Measurements from ENCODE around the gene PANK4. TPM values are rescaled to one million over a fixed set of nuclear protein-coding genes. Genes with fewer than 3 reads are reported as not detected.

Gene PANK4
- total RNA-seq, 1 experiment from 2014 or later = 20.5 TPM

DNA sequence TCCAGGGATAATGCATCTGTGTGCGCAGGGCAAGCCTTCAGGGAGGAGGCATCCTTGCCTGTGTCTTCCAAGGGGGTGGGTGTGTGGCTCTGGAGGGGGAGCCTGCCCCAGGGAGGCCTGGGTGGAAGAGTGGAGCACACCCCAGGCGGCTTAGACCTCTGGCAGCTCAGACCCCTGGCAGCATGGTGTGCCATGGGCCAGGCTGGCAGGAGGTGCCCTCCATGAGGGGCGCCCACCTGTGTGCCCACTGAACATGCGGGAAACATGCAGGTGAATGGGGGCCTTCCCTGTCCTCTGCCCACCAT, 1.1 kb upstream of the PANK4 start:
- Histone ChIP-seq H3K4me3 (no peak overlapping the region), H3K27ac (no peak overlapping the region), H3F3A (ENCODE audit: insufficient read depth, low read depth) (peaks cover 6% of the 10 kb centered on the region; the same call in 1 of the 2 replicates), H3K79me2 (ENCODE audit: low read depth) (peaks cover 35% of the 10 kb centered on the region), H3K9me2 (ENCODE audit: insufficient read depth) (no peaks in the 10 kb centered on the region), H2AFZ (no peak overlapping the region), H3K9me3 (ENCODE audit: insufficient read depth, low read depth) (no peaks in the 10 kb centered on the region), H3K27me3 (ENCODE audit: insufficient read depth, low read depth) (peaks cover 21% of the 10 kb centered on the region), H3K4me2 (no peak overlapping the region), H4K20me1 (ENCODE audit: insufficient read depth) (peaks cover 26% of the 10 kb centered on the region), H3K4me1 (replicated peaks; ENCODE audit: insufficient read depth) (peaks cover 18% of the 10 kb centered on the region), H3K36me3 (ENCODE audit: low read depth) (no peaks in the 10 kb centered on the region)
- intact Hi-C loops (cut with micrococcal nuclease; ENCODE audit: unreplicated experiment) = loop anchor here (1.0 to 5.0 kb wide), 3 partner anchors 8 to 115 kb away; partner anchors contain the start of genes PEX10 and PRXL2B
- BruUV-seq (replicated peaks) = no TSS peak
- TF ChIP-seq, protein P1, sequence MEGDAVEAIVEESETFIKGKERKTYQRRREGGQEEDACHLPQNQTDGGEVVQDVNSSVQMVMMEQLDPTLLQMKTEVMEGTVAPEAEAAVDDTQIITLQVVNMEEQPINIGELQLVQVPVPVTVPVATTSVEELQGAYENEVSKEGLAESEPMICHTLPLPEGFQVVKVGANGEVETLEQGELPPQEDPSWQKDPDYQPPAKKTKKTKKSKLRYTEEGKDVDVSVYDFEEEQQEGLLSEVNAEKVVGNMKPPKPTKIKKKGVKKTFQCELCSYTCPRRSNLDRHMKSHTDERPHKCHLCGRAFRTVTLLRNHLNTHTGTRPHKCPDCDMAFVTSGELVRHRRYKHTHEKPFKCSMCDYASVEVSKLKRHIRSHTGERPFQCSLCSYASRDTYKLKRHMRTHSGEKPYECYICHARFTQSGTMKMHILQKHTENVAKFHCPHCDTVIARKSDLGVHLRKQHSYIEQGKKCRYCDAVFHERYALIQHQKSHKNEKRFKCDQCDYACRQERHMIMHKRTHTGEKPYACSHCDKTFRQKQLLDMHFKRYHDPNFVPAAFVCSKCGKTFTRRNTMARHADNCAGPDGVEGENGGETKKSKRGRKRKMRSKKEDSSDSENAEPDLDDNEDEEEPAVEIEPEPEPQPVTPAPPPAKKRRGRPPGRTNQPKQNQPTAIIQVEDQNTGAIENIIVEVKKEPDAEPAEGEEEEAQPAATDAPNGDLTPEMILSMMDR (conservative IDR thresholded peaks at IDR 0.05) = no peak
- TF ChIP-seq EZH2 (IDR thresholded peaks at IDR 0.05; ENCODE audit: low read depth) = no peak
- CTCF ChIA-PET = no interaction called here
- no peak for DNase-seq
- POLR2A ChIA-PET (ENCODE audit: unreplicated experiment) = no interaction called here

DNA sequence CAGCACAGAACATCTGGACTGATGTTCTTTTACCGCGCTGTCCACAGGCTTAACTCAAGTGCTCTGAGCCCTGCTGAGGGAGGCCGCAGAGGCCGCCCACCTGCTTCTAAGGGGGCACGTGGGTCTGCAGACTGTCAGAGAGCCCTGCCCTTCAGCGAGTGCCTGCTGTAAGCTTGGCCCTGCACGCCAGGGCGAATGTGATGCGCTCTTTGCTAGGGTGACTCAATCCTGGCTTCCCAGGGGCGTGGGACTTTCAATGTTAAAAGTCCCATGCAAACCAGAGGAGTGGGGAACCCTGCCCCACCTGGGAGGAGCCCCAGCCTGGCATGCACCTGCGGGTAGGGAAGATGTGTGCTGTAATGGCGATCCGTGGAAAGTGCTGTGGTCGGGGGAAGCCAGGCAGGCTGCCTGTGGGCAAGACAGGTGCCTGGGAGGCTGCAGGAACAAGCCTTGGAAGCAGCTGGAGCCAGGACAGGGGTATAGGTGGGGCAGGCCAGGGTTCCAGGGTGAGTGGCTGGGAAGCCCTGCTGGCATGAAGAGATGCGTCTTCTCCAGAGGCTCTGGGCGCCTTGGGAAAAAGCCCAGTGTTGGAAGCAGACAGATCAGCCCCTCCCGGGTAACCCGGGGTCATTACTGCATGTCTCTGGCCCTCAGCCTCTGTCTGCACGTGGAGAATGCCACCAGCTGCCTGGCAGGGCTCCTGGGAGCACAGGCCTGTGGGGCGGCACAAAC, 594 bp upstream of the PANK4 start:
- TF ChIP-seq, protein P1 (conservative IDR thresholded peaks at IDR 0.05) = no peak
- no peak for TF ChIP-seq EZH2 (IDR thresholded peaks at IDR 0.05; ENCODE audit: low read depth)
- peaks cover 18% of the 10 kb centered on the region for H3K4me1 ChIP-seq (replicated peaks; ENCODE audit: insufficient read depth)
- peak overlapping the region; percentile 96 for H3K4me3 ChIP-seq
- peaks cover 38% of the 10 kb centered on the region for H3K79me2 ChIP-seq (ENCODE audit: low read depth)
- intact Hi-C loops (cut with micrococcal nuclease; ENCODE audit: unreplicated experiment) = loop anchor here (1.0 to 5.0 kb wide), 4 partner anchors 8 to 115 kb away; partner anchors contain the start of genes PEX10 and PRXL2B
- ChIA-PET CTCF (no interaction called here), POLR2A (ENCODE audit: unreplicated experiment) (interaction anchor here (0.6 to 1.2 kb wide), 3 partner anchors 19 to 392 kb away, joined by 3 to 6 read pairs (median 5); no protein-coding TSS in a partner anchor)
- peak overlapping the region; percentile 94 for H3K4me2 ChIP-seq
- H2AFZ ChIP-seq = peak overlapping the region; percentile 40; the same call in 1 of the 2 replicates
- H3K36me3 ChIP-seq (ENCODE audit: low read depth) = no peaks in the 10 kb centered on the region
- H3F3A ChIP-seq (ENCODE audit: insufficient read depth, low read depth) = peaks cover 6% of the 10 kb centered on the region; the same call in 1 of the 2 replicates
- H4K20me1 ChIP-seq (ENCODE audit: insufficient read depth) = peaks cover 26% of the 10 kb centered on the region
- no peaks in the 10 kb centered on the region for H3K9me3 ChIP-seq (ENCODE audit: insufficient read depth, low read depth)
- H3K27ac ChIP-seq = no peak overlapping the region
- no peaks in the 10 kb centered on the region for H3K9me2 ChIP-seq (ENCODE audit: insufficient read depth)
- no TSS peak for BruUV-seq (replicated peaks)
- peak; percentile 46 to 61 for DNase-seq
- peaks cover 21% of the 10 kb centered on the region for H3K27me3 ChIP-seq (ENCODE audit: insufficient read depth, low read depth)

DNA sequence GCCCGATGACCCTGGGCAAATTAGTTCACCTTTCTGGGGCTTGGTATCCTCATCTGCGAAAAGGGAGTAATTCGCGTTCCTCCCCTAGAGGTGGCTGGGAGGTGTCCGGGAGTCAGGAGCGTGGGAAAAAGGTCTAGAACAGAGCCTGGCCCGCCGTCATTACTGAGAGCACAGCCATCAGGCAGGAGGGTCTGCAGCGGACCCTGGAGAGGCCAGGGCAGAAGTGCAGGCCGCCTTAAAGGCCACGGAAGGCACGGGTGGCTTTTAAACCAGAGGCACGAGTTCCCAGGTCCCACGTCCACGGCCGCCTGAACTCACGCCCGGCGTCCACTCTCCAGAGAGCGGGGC, 850 bp downstream of the PANK4 start:
- DNase-seq = no peak
- intact Hi-C loops (cut with micrococcal nuclease; ENCODE audit: unreplicated experiment) = loop anchor here (5.0 kb wide), 1 partner anchor 113 kb away; the partner anchor contains the start of gene PEX10
- CTCF ChIA-PET = no interaction called here
- H3F3A ChIP-seq (ENCODE audit: insufficient read depth, low read depth) = peaks cover 6% of the 10 kb centered on the region; the same call in 1 of the 2 replicates
- BruUV-seq (replicated peaks) = no TSS peak
- no peaks in the 10 kb centered on the region for H3K9me3 ChIP-seq (ENCODE audit: insufficient read depth, low read depth)
- H4K20me1 ChIP-seq (ENCODE audit: insufficient read depth) = peaks cover 31% of the 10 kb centered on the region
- H2AFZ ChIP-seq = peak overlapping the region; percentile 74; the same call in 1 of the 2 replicates
- peaks cover 14% of the 10 kb centered on the region for H3K27me3 ChIP-seq (ENCODE audit: insufficient read depth, low read depth)
- TF ChIP-seq, protein P1 (conservative IDR thresholded peaks at IDR 0.05) = no peak; the same call in 1 of the 2 replicates
- TF ChIP-seq EZH2 (IDR thresholded peaks at IDR 0.05; ENCODE audit: low read depth) = no peak
- peak overlapping the region; percentile 77 for H3K4me2 ChIP-seq
- peak overlapping the region; percentile 96 for H3K4me3 ChIP-seq
- peaks cover 18% of the 10 kb centered on the region for H3K4me1 ChIP-seq (replicated peaks; ENCODE audit: insufficient read depth)
- no peaks in the 10 kb centered on the region for H3K9me2 ChIP-seq (ENCODE audit: insufficient read depth)
- POLR2A ChIA-PET (ENCODE audit: unreplicated experiment) = interaction anchor here (0.5 kb wide), 1 partner anchor 134 kb away, joined by 3 read pairs; the partner anchor contains the start of genes MORN1 and RER1
- peaks cover 38% of the 10 kb centered on the region for H3K79me2 ChIP-seq (ENCODE audit: low read depth)
- no peak overlapping the region for H3K27ac ChIP-seq
- H3K36me3 ChIP-seq (ENCODE audit: low read depth) = no peaks in the 10 kb centered on the region
